GM23338 (cell line): ENCODE results near the gene GJD2. TPM values are rescaled to one million over a fixed set of nuclear protein-coding genes. Genes with fewer than 3 reads are reported as not detected.
A peak's percentile ranks its signal among the peaks of the same experiment; 100 is the strongest.

ENCODE experiments used
- ATAC-seq: fragments of 200-7000 bp; cut with Tn5 transposase; 3 replicates; pipeline ENCODE4 v1.9.1; 2020
- DNase-seq: peaks from one replicate; pipeline ENCODE4 v3.0.0-alpha.2; 2015; ENCODE audit warnings: low spot score
- H2AFZ ChIP-seq: fragments of 200-600 bp; sonication (generic); 2 replicates; pipeline ENCODE4 v1.8.0; 2016; ENCODE audit warnings: antibody characterized with exemption, mild to moderate bottlenecking, moderate library complexity
- H3F3A ChIP-seq: fragments of 200-600 bp; sonication (generic); replicated peaks from 2 replicates; pipeline ENCODE4 v1.8.0; 2017; ENCODE audit warnings: antibody characterized with exemption, mixed run types, low read depth
- H3K27ac ChIP-seq: fragments of 200-600 bp; sonication (generic); 2 replicates; pipeline ENCODE4 v1.6.1; 2016; ENCODE audit warnings: low read depth
- H3K27me3 ChIP-seq: fragments of 200-600 bp; sonication (generic); 2 replicates; pipeline ENCODE4 v1.8.0; 2016; ENCODE audit warnings: mild to moderate bottlenecking, mixed run types, moderate library complexity; ENCODE audit not compliant: insufficient read depth
- H3K36me3 ChIP-seq: fragments of 200-600 bp; sonication (generic); 2 replicates; pipeline ENCODE4 v1.8.0; 2016; ENCODE audit warnings: mild to moderate bottlenecking; ENCODE audit not compliant: insufficient read depth
- H3K4me1 ChIP-seq: fragments of 200-600 bp; sonication (generic); 2 replicates; pipeline ENCODE4 v1.8.0; 2016; ENCODE audit warnings: mild to moderate bottlenecking, moderate library complexity; ENCODE audit not compliant: insufficient read depth
- H3K4me2 ChIP-seq: fragments of 200-600 bp; sonication (generic); 2 replicates; pipeline ENCODE4 v1.7.1; 2017; ENCODE audit warnings: mixed run types
- H3K4me3 ChIP-seq: fragments of 200-600 bp; sonication (generic); 2 replicates; pipeline ENCODE4 v1.6.1; 2016; ENCODE audit warnings: mixed run types
- H3K79me2 ChIP-seq: fragments of 200-600 bp; sonication (generic); replicated peaks from 2 replicates; pipeline ENCODE4 v1.8.0; 2017; ENCODE audit warnings: mild to moderate bottlenecking; ENCODE audit not compliant: insufficient read depth
- H3K9me2 ChIP-seq: fragments of 200-600 bp; sonication (generic); 2 replicates; pipeline ENCODE4 v1.8.0; 2017; ENCODE audit not compliant: insufficient read depth
- H4K20me1 ChIP-seq: fragments of 200-600 bp; sonication (generic); replicated peaks from 2 replicates; pipeline ENCODE4 v1.8.0; 2017; ENCODE audit warnings: mild to moderate bottlenecking; ENCODE audit not compliant: insufficient read depth
- H3K27ac Mint-ChIP-seq: 2 replicates; pipeline ENCODE4 v1.8.0; 2020; ENCODE audit warnings: inconsistent platforms, mild to moderate bottlenecking, moderate library complexity, mixed read lengths
- H3K27me3 Mint-ChIP-seq: 3 replicates; pipeline ENCODE4 v1.8.0; 2022; ENCODE audit warnings: low read depth, mild to moderate bottlenecking, moderate library complexity, mixed read lengths, inconsistent platforms; ENCODE audit not compliant: insufficient read depth, poor library complexity
- H3K36me3 Mint-ChIP-seq: 3 replicates; pipeline ENCODE4 v1.8.0; 2021; ENCODE audit warnings: low read depth, mild to moderate bottlenecking, inconsistent platforms, moderate library complexity, mixed read lengths
- H3K4me1 Mint-ChIP-seq: 3 replicates; pipeline ENCODE4 v1.8.0; 2020; ENCODE audit warnings: mild to moderate bottlenecking, inconsistent platforms, mixed read lengths
- H3K4me3 Mint-ChIP-seq: 3 replicates; pipeline ENCODE4 v1.8.0; 2021; ENCODE audit warnings: moderate library complexity, mild to moderate bottlenecking, inconsistent platforms, mixed read lengths
- H3K9me3 Mint-ChIP-seq: 3 replicates; pipeline ENCODE4 v1.8.0; 2020; ENCODE audit warnings: moderate library complexity, mild to moderate bottlenecking, inconsistent platforms, mixed read lengths
- EZH2phosphoT487 ChIP-seq: fragments of 200-600 bp; sonication (generic); IDR thresholded peaks from one replicate; pipeline ENCODE4 v1.8.1; 2018; ENCODE audit warnings: antibody characterized with exemption; ENCODE audit not compliant: unreplicated experiment
- NANOG ChIP-seq: IDR thresholded peaks from 2 replicates; pipeline ENCODE4 v1.6.1; 2016; ENCODE audit warnings: antibody characterized with exemption, borderline replicate concordance
- ZNF462 ChIP-seq: fragments of 250-450 bp; sonication (Bioruptor Pico); IDR thresholded peaks from 2 replicates; pipeline ENCODE4 v1.5.0; 2020; ENCODE audit warnings: mild to moderate bottlenecking, moderate library complexity
- polyA plus RNA-seq: library from polyadenylated mRNA; unstranded; fragments of >200 nt; fragmentation: Nextera tagmentation; extraction: Ambion mirVana; gene quantifications from 2 replicates; pipeline ENCODE4 v1.2.1, GENCODE V29; 2016
- total RNA-seq: library from RNA; depleted of rRNA; stranded (reverse); fragments of >200 nt; shearing (Covaris generic); gene quantifications from 2 replicates; pipeline ENCODE4 v1.2.3, GENCODE V29; 2014

Gene GJD2
- total and polyA plus RNA-seq, 2 experiments from 2014 or later: 0.29 to 0.63 TPM

- H3K27me3 ChIP-seq: no peaks in the 10 kb centered on the region
Measured at GRCh38 chr15:34737477-34737876, 17.3 kb downstream of the GJD2 start.

More at GRCh38 chr15:34737477-34737876, 17.3 kb downstream of the GJD2 start:
- no peak overlapping the region for H3K4me2 ChIP-seq
- H4K20me1 ChIP-seq: no peaks in the 10 kb centered on the region
- Mint-ChIP-seq H3K4me3 (no peak overlapping the region), H3K27me3 (no peaks in the 10 kb centered on the region), H3K4me1 (peaks cover under 1% of the 10 kb centered on the region; the same call in 1 of the 3 replicates), H3K9me3 (no peaks in the 10 kb centered on the region), H3K27ac (no peak overlapping the region), H3K36me3 (no peaks in the 10 kb centered on the region)
- TF ChIP-seq ZNF462: no peak
- no peak for TF ChIP-seq EZH2phosphoT487
- TF ChIP-seq NANOG: no peak
- no peaks in the 10 kb centered on the region; the same call in 1 of the 2 replicates for H3K4me1 ChIP-seq
- ATAC-seq (no peak), DNase-seq (no peak)
- no peaks in the 10 kb centered on the region for H3K79me2 ChIP-seq
- no peaks in the 10 kb centered on the region for H3F3A ChIP-seq
- peaks cover 4% of the 10 kb centered on the region; the same call in 1 of the 2 replicates for H3K9me2 ChIP-seq
- 0 out of 2 replicates have a peak overlapping the region, but pooled peaks have one; percentile 47 for H2AFZ ChIP-seq
- H3K4me3 ChIP-seq: no peak overlapping the region
- H3K27ac ChIP-seq: no peak overlapping the region
- H3K36me3 ChIP-seq: no peaks in the 10 kb centered on the region; the same call in 1 of the 2 replicates
